GM19351 (cell line): ENCODE data around the gene TAPT1.

Source experiments
- ATAC-seq: cut with Tn5 transposase; IDR thresholded peaks from one replicate; pipeline ENCODE4 v1.9.1; 2021; ENCODE audit warnings: mild to moderate bottlenecking, moderate library complexity; ENCODE audit not compliant: unreplicated experiment

The TAPT1 gene

GRCh38 chr4:16139066-16139945 lies 87.0 kb downstream of the TAPT1 start:
- no peak for ATAC-seq

GRCh38 chr4:16136827-16137226 lies 89.4 kb downstream of the TAPT1 start:
- no peak for ATAC-seq

- ATAC-seq, result no peak
Observed at GRCh38 chr4:16136311-16136710, 90.0 kb downstream of the TAPT1 start.

DNA sequence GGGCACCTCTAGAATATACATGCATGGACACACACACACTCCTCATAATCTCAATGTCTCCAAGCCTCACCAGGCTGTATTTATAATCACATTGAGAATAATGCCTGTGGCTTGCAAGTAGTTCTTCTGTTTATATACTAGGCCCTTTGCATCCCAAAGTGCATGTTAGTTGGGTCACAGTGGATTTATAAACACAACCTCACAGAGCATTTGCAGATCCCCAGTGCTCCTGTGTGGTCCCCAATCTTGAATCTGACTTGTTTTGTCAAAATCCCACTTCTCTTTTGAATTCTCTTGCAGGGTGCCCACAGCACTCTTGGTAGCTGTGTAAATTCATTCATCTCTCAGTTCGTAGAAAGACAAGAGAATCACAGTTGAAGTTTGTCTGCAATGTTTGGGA lies 92.9 kb downstream of the TAPT1 start:
- ATAC-seq, result no peak

DNA sequence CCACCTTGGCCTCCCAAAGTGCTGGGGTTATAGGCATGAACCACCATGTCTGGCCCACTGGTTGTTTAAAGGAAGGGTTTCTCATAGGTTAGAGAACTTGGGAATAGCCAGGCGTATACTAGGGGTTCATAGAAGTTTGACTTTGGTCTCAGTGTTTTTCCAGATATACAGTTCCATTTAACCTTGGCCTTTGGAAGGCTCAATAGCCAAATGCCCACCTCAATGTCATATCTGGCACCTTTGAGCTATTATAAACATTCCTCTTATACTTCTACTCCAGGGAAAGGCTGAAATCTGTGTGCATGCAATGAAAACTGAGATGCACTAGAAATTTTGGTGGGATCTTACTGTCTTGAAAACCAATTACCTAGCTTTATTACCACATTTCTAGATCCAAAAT lies 95.0 kb downstream of the TAPT1 start:
- no peak for ATAC-seq

DNA sequence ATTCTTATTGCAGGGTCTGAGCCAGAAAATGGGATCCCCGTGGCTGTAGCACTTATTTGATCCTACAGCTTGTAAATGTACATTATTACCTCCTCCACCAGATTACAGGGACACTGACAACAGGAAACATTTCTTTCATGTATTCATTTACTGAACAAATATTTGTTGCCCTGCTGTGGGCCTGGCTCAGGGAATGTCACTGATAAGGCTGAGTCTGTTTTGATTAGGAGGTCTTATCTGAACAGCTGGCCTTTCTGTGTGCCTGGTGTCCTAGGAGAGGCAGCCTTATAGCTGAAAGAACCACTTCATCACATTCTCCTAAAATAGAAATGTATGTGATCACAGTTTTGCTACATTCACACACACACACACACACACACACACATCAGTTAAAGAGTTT lies 96.9 kb downstream of the TAPT1 start:
- ATAC-seq, result no peak

DNA sequence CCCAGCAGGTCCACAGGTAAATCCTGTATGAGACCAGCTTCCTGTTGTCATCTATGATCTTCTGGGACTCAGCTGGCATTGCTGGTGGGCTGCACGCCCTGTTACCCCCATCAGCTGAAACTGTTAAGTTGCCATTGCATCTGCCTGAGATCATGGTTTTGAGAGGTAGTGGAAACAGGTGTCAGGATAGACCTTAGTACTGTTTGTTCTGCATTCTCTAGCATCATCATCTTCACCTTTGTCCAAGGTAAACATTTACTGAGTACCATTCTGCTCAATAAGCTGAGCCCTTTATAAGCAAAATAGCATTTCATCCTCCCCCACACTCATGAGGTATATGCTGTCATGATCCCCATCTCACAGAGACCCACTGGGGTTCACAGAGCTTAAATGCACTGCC lies 99.6 kb downstream of the TAPT1 start:
- no peak for ATAC-seq

DNA sequence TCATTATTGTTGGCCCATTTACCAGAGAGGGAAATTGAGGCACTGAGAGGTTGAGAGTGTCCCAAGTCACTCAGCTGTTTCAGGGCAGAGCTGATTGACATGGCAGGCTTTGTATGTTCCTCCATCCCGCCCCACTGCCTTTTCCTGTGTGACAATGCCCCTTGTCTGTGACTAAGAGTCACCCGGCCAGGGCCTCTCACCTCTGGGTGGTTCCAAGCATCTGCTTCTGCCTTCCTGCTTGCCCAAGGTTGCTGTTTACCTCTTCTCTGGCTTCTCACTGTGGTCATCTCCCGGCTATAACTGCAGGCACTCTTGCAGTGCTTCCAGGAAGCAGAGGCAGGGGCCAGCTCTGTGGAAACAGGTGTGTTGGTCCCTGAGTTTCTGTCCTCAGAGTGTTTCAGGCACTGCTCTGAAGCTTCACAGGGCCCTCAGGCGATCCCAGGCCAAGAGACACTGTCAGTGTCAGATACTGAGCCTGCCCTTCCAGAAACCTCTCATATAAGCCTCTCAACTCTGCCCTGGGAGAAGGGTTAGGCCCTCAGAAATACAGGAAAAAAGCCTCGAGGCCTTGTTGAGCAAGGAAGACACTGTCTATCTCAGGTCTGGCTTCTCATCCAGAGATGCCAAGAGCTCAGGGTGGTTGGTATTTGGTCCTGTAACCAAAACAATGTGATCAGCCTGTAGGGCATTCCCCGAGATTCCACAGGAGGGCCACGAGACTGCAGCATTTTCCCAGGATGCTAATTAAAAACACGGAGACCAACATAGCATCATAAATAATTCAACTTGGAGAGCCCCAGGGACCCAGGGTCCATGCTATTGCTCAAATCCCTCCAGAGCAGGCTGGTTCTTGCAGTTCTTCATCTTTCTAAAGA lies 100.5 kb downstream of the TAPT1 start:
- no peak for ATAC-seq

- no peak for ATAC-seq
Observed at GRCh38 chr4:16124232-16124631, 102.0 kb downstream of the TAPT1 start.

DNA sequence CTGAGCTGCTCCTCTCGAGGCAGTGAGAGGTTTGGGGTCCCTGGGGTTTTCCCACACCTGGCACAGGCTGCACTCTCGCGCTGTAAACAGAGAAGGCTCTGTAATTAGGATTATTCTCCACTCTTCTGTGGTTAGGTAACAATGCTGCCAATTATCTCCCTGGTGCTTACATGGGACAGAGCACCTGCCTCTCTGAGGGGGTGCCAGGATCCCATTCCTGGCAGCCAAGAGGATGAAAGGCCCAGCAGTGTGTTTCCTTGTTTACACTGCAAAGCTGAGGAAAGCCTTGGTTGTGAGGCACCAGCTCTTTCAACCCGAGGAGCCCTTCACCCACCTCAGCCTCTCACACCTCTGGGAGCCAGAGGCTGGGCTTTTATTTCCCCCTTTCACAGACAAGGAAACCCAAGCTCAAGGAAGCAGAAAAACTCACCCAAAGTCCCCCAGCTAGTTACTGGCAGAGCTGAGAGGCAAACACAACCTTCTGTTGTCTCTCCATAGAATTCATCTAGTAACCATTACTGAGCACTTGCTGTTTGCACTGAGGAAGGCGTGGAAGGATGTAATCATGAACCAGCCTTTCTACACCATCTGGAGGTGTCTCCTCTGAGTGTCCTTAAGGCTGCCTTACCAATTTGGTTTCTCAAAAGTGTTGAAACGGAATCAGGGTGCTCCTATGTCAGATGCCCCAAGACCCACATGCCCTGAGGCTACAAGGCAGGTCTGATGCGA lies 102.8 kb downstream of the TAPT1 start:
- ATAC-seq, result no peak

DNA sequence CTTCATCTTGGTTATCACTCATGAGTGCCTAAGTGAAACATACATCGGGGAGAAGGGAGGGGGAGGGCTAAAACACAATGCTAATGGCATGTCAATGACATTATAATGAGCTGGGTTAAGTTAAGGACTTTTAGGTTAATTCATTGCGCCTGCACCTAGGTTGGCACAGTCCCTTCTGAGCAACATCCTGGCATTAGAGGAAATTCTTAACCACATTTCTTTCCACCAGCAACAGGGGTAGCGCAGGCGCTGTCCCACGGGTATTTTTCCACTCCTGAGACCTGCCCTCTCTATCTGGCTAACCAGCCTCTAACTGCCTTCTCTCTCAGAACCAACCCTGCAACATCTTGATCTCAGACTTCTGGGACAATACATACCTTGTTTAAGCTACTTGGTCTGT lies 103.5 kb downstream of the TAPT1 start:
- no peak for ATAC-seq

DNA sequence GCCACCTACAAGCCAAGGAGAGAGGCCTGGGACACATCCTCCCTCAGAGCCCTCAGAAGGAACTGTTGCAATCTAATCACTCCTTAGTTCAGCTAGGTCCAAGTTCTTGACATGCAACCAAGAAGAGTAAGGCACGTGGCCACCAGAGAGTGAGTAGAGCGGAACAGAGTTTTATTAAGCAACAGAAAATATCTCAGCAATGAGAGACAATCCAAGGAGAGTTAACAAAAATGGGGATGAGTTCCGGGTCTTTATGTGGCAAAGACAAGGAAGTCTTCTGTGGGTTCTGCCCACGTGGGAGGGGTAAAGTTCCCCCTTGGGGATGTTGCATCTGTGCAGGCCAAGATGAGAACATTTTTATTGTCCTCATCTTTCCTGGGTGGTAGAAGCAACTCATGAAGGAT lies 104.0 kb downstream of the TAPT1 start:
- ATAC-seq, result no peak

DNA sequence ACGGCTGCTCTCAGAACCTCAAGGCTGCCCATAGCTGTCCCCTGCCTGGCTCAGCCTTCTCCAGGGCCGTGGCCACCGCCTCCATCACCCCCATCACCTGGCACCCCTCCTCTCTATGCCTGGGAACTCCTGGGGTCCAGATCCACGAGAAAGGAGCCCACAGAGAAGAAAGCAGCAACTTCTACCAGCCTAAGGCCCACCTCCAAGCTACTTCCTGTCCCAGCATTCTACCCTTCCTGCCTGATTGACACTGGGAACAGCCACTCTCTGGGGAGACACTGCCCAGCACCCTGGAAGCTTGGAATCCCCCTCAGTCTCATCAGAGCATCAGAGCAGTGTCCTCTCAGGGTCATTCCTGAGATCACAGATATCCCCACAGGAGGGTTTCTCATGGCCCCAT lies 105.6 kb downstream of the TAPT1 start:
- peak; percentile 63 for ATAC-seq

GRCh38 chr4:16119981-16120380 lies 106.3 kb downstream of the TAPT1 start:
- no peak for ATAC-seq

DNA sequence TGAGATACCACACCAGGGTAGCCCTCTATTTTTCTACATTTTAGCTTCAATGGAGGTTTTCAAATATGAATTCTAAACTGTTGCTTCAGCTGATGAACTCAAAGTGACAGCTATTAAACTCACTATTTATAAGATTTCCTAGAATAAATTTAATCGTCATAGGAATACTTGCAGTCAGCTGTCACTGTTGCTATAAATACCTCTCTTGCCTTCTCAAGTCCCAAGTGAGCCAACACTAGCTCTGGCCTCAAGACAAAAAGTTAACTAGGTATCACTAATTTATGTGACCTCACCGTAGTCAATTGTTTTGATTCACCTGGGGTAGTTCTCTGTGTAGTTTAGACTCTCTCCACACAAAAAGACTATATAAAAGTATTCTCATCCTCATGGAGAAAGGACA lies 108.2 kb downstream of the TAPT1 start:
- no peak for ATAC-seq

DNA sequence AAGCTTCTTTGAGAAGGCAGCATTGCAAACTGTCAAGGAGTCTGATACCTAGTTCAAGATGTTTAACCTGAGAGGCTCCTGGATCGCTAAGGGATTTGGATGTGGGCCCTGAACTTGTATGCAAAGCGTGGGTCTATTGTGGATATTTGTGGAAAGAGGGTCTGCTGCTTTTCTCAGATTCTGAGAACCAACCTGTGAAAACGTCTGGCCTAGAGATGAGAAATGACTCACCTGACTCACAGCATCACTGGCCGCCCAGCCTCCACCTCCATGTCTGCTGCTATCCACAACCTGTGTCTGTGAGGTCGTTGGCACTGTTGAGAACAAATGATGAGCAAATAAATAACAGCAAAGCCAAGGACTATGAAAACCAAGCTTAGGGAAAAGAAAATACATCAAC lies 109.1 kb downstream of the TAPT1 start:
- ATAC-seq, result no peak

DNA sequence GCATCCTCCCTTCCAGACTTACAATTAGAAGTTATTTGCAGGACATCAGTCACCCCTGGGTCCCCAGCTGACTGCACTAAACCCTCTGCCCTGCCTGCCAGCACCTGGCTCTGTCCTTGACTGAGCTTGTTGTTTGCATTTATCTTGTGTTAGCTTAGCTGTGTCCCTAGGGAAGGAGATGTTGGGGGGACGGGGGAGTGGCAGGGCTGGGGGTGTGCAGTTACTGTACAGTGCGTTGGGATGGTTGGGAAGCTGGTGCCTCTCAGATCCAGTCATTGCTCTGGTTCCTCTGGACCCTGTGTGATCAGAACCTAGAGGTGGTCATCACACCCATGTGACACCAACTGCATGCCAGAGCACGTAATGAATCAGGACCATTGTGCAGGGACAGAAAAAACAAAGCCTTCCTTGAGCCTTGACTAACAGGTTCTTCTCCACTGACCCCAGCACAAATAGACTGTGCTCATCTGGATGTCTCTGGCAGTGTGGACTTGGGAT lies 109.7 kb downstream of the TAPT1 start:
- ATAC-seq, result no peak

DNA sequence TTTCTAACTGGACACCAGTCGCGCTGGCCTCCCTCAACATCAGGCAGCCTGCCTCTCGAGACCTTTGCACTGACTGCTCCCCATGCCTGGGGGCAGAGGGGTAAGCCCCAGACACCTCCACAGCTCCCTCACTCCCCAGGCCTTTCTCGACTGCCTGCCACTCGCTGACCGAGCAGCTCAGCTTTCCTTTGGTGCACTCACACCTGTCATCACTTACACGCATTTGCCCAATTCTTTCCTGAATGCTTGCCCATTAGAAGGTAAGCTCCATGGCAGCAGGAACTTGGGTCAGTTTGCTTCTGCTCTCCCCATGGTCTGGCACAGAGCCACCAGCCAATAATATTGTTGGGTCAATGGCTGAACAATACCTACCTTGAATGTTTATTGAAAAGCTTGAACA lies 110.3 kb downstream of the TAPT1 start:
- no peak for ATAC-seq

DNA sequence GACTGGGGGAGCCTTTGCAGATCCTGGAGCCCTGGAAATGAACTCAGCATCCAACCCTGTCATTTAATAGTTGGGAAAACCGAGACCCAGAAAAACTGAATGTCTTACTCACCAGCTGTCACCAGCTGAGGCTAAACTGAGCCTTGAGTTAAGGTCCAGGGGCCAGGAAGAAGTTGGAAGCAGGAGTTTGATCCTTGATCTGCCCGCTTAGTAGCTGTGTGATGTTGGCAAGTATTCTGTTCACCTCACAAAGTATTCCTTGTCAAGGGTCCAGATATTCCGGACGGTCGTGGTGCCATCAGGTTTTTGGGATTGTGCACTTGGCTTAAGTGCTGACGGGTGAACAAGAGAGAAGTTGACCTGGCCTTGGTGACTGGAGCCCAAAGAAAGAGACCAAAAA lies 111.7 kb downstream of the TAPT1 start:
- no peak for ATAC-seq

DNA sequence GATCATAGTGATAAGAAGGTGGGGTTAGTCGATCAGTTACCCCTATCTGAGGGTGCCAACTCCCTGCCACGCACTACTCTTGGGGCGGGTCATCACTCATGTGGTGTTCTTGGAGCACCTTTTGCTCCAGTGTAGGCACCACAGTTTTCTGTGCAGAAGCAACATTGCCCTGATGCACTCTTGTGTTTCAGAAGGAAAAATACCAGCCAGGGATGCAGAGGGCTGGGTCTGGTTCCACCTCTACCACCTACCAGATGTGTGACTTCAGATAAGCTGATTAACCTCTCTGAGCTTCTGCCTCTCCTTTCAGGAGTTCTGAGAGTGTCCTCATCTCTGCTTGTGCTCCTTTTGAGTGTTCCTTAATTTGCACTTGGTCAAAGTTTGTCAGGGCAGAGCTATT lies 112.5 kb downstream of the TAPT1 start:
- no peak for ATAC-seq

GRCh38 chr4:16111533-16111932 lies 114.7 kb downstream of the TAPT1 start:
- ATAC-seq, result no peak
